OCI-LY1 (cell line): ENCODE measurements around the gene MFSD12.
"Not testable (repeated sequence)": the region's sequence is repeated elsewhere in the genome, so short reads cannot be mapped to it uniquely, and the experiment has no call there.

Experiments used
- H2AFZ ChIP-seq: fragments of 200-600 bp; sonication (generic), shearing (Covaris generic); 2 replicates; pipeline ENCODE4 v1.6.0; 2014; ENCODE audit warnings: antibody characterized with exemption, mild to moderate bottlenecking, low read length
- H3F3A ChIP-seq: fragments of 200-600 bp; sonication (generic), shearing (Covaris generic); 2 replicates; pipeline ENCODE4 v1.6.0; 2014; ENCODE audit warnings: mild to moderate bottlenecking, antibody characterized with exemption, low read length, moderate library complexity; ENCODE audit not compliant: insufficient read depth
- H3K27ac ChIP-seq: fragments of 200-600 bp; sonication (generic); 2 replicates; pipeline ENCODE4 v1.5.1; 2014; ENCODE audit warnings: low read length, mixed run types, mild to moderate bottlenecking, low read depth; ENCODE audit not compliant: poor library complexity, severe bottlenecking
- H3K27me3 ChIP-seq: fragments of 200-600 bp; sonication (generic); 2 replicates; pipeline ENCODE4 v1.6.0; 2014; ENCODE audit warnings: antibody characterized with exemption, mild to moderate bottlenecking, low read length, moderate library complexity; ENCODE audit not compliant: insufficient read depth
- H3K36me3 ChIP-seq: fragments of 200-600 bp; sonication (generic); 2 replicates; pipeline ENCODE4 v1.6.1; 2014; ENCODE audit warnings: mild to moderate bottlenecking, antibody characterized with exemption, low read length, moderate library complexity, mixed read lengths; ENCODE audit not compliant: insufficient read depth
- H3K4me1 ChIP-seq: fragments of 200-600 bp; sonication (generic); 2 replicates; pipeline ENCODE4 v1.5.1; 2014; ENCODE audit warnings: mild to moderate bottlenecking, low read length, moderate library complexity; ENCODE audit not compliant: insufficient read depth, severe bottlenecking
- H3K4me2 ChIP-seq: fragments of 200-600 bp; sonication (generic), shearing (Covaris generic); 2 replicates; pipeline ENCODE4 v1.6.1; 2014; ENCODE audit warnings: low read length
- H3K4me3 ChIP-seq: fragments of 200-600 bp; sonication (generic); 2 replicates; pipeline ENCODE4 v1.5.1; 2014; ENCODE audit warnings: low read length, low read depth, mild to moderate bottlenecking, mixed read lengths; ENCODE audit not compliant: poor library complexity, severe bottlenecking
- H3K79me2 ChIP-seq: fragments of 200-600 bp; shearing (Covaris generic); 2 replicates; pipeline ENCODE4 v1.6.1; 2016; ENCODE audit warnings: mixed run types, low read length, mixed read lengths; ENCODE audit not compliant: insufficient read depth
- H3K9ac ChIP-seq: fragments of 200-600 bp; sonication (generic), shearing (Covaris generic); 2 replicates; pipeline ENCODE4 v1.6.1; 2014; ENCODE audit warnings: mild to moderate bottlenecking, low read length, mixed read lengths
- H3K9me2 ChIP-seq: fragments of 200-600 bp; sonication (generic), shearing (Covaris generic); 2 replicates; pipeline ENCODE4 v1.6.1; 2014; ENCODE audit warnings: low read depth, mild to moderate bottlenecking, low read length, mixed read lengths
- H3K9me3 ChIP-seq: fragments of 200-600 bp; shearing (Covaris generic); 2 replicates; pipeline ENCODE4 v1.6.1; 2014; ENCODE audit warnings: low read length, mixed read lengths
- H4K20me1 ChIP-seq: fragments of 200-600 bp; sonication (generic), shearing (Covaris generic); 2 replicates; pipeline ENCODE4 v1.6.0; 2016; ENCODE audit warnings: mild to moderate bottlenecking, low read length; ENCODE audit not compliant: insufficient read depth
- EZH2 ChIP-seq: fragments of 200-600 bp; sonication (generic), shearing (Covaris generic); IDR thresholded peaks from 2 replicates; pipeline ENCODE4 v1.8.0; 2017; ENCODE audit warnings: borderline replicate concordance, mixed run types, mild to moderate bottlenecking, antibody characterized with exemption, low read length, moderate library complexity, mixed read lengths
- TF ChIP-seq, protein P1 (sequence below): fragments of 200-600 bp; sonication (generic), shearing (Covaris generic); IDR thresholded peaks from 2 replicates; pipeline ENCODE4 v1.5.1; 2017; ENCODE audit warnings: mild to moderate bottlenecking, antibody characterized with exemption, low read length, moderate library complexity, mixed read lengths

MFSD12 gene

DNA sequence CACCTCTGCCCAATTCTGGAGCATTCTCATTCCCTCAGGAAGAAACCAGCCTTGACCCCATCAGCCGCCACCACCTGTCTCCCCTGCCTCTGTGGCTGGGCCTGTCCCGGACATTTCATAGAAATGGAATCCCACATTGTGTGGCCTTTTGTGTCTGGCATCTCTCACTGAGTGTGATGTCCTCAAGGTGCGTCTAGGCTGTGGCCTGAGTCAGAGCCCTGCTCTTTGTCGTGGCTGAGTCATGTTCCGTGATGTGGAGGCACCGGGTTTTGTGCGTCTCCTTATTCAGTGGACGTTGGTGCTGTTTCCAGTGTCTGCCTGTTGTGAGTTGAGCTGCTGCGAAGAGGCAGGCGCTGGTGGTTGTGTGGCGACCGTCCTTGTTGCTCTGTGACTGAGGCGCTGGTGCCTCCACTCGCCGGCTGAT is 47.8 kb downstream of the MFSD12 start:
- no peaks in the 10 kb centered on the region for H3K9me2 ChIP-seq
- no peaks in the 10 kb centered on the region for H3K9me3 ChIP-seq
- TF ChIP-seq EZH2: no peak
- TF ChIP-seq, protein P1, sequence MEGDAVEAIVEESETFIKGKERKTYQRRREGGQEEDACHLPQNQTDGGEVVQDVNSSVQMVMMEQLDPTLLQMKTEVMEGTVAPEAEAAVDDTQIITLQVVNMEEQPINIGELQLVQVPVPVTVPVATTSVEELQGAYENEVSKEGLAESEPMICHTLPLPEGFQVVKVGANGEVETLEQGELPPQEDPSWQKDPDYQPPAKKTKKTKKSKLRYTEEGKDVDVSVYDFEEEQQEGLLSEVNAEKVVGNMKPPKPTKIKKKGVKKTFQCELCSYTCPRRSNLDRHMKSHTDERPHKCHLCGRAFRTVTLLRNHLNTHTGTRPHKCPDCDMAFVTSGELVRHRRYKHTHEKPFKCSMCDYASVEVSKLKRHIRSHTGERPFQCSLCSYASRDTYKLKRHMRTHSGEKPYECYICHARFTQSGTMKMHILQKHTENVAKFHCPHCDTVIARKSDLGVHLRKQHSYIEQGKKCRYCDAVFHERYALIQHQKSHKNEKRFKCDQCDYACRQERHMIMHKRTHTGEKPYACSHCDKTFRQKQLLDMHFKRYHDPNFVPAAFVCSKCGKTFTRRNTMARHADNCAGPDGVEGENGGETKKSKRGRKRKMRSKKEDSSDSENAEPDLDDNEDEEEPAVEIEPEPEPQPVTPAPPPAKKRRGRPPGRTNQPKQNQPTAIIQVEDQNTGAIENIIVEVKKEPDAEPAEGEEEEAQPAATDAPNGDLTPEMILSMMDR: no peak
- no peak overlapping the region for H3K27ac ChIP-seq
- no peaks in the 10 kb centered on the region for H3K27me3 ChIP-seq
- no peak overlapping the region for H3K9ac ChIP-seq
- H4K20me1 ChIP-seq: no peaks in the 10 kb centered on the region
- peaks cover 17% of the 10 kb centered on the region; the same call in 1 of the 2 replicates for H3K36me3 ChIP-seq
- H3K79me2 ChIP-seq: peaks cover 11% of the 10 kb centered on the region
- H3K4me3 ChIP-seq: no peak overlapping the region
- peaks cover 21% of the 10 kb centered on the region for H3K4me1 ChIP-seq
- no peak overlapping the region for H3K4me2 ChIP-seq
- H3F3A ChIP-seq: no peaks in the 10 kb centered on the region
- no peak overlapping the region for H2AFZ ChIP-seq

- Histone ChIP-seq H3K4me1 (peaks cover 21% of the 10 kb centered on the region), H3F3A (no peaks in the 10 kb centered on the region), H3K27me3 (no peaks in the 10 kb centered on the region), H2AFZ (no peak overlapping the region), H3K9me3 (no peaks in the 10 kb centered on the region), H3K9me2 (no peaks in the 10 kb centered on the region), H4K20me1 (no peaks in the 10 kb centered on the region), H3K4me2 (no peak overlapping the region), H3K4me3 (no peak overlapping the region), H3K9ac (no peak overlapping the region), H3K79me2 (peaks cover 11% of the 10 kb centered on the region), H3K27ac (no peak overlapping the region), H3K36me3 (peaks cover 17% of the 10 kb centered on the region; the same call in 1 of the 2 replicates)
- TF ChIP-seq EZH2: no peak
- TF ChIP-seq, protein P1: no peak
These were observed 48.4 kb downstream of the MFSD12 start for GRCh38 chr19:3508771-3509535.

DNA sequence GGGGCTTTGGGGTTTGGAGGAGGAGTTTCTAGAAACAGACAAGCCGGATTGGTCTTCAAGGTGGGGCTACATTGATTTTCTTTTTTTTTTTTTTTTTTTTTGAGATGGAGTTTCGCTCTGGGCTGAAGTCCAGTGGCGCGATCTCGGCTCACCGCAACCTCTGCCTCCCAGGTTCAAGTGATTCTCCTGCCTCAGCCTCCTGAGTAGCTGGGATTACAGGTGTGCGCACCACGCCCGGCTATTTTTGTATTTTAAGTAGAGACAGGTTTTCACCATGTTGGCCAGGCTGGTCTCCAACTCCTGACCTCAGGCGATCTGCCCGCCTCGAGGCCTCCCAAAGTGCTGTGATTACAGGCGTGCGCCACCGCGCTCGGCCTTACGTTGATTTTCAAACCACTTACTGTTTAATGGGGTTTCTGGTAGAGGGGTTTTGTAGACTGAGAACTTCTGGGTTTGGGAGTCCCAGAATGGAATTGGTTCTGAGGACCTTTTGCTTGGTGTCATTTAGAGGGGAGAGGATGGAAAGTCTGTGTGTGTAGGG is 49.2 kb downstream of the MFSD12 start:
- Histone ChIP-seq H3K4me1 (peaks cover 21% of the 10 kb centered on the region), H3K36me3 (peaks cover 17% of the 10 kb centered on the region; the same call in 1 of the 2 replicates), H3K79me2 (peaks cover 11% of the 10 kb centered on the region)
- not testable (repeated sequence) for H3K9me2 ChIP-seq, H3K27me3 ChIP-seq, H3F3A ChIP-seq, H3K9me3 ChIP-seq, H3K4me3 ChIP-seq, H3K27ac ChIP-seq, H2AFZ ChIP-seq, H3K9ac ChIP-seq, H3K4me2 ChIP-seq, H4K20me1 ChIP-seq
